ENCODE measurements around the gene MIER2.

- TF ChIP-seq SP3 (tag by site-specific recombination; IDR thresholded peaks at IDR 0.05) (no peak), ZNF324 (tag by site-specific recombination; IDR thresholded peaks at IDR 0.05) (no peak)
- TF ChIP-seq, protein P1, sequence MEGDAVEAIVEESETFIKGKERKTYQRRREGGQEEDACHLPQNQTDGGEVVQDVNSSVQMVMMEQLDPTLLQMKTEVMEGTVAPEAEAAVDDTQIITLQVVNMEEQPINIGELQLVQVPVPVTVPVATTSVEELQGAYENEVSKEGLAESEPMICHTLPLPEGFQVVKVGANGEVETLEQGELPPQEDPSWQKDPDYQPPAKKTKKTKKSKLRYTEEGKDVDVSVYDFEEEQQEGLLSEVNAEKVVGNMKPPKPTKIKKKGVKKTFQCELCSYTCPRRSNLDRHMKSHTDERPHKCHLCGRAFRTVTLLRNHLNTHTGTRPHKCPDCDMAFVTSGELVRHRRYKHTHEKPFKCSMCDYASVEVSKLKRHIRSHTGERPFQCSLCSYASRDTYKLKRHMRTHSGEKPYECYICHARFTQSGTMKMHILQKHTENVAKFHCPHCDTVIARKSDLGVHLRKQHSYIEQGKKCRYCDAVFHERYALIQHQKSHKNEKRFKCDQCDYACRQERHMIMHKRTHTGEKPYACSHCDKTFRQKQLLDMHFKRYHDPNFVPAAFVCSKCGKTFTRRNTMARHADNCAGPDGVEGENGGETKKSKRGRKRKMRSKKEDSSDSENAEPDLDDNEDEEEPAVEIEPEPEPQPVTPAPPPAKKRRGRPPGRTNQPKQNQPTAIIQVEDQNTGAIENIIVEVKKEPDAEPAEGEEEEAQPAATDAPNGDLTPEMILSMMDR (tag by site-specific recombination; IDR thresholded peaks at IDR 0.05) = no peak
Observed at GRCh38 chr19:313988-314815, 30.4 kb downstream of the MIER2 start.

Data from HEK293 (cell line).